GM18907 (cell line): ENCODE data around the gene KLHDC10.
"Not testable (repeated sequence)": the region's sequence is repeated elsewhere in the genome, so short reads cannot be mapped to it uniquely, and the experiment has no call there.

Experiments used
- ATAC-seq: cut with Tn5 transposase; IDR thresholded peaks from one replicate; pipeline ENCODE4 v1.9.1; 2021; ENCODE audit warnings: mild to moderate bottlenecking, moderate library complexity; ENCODE audit not compliant: unreplicated experiment

KLHDC10 gene

DNA sequence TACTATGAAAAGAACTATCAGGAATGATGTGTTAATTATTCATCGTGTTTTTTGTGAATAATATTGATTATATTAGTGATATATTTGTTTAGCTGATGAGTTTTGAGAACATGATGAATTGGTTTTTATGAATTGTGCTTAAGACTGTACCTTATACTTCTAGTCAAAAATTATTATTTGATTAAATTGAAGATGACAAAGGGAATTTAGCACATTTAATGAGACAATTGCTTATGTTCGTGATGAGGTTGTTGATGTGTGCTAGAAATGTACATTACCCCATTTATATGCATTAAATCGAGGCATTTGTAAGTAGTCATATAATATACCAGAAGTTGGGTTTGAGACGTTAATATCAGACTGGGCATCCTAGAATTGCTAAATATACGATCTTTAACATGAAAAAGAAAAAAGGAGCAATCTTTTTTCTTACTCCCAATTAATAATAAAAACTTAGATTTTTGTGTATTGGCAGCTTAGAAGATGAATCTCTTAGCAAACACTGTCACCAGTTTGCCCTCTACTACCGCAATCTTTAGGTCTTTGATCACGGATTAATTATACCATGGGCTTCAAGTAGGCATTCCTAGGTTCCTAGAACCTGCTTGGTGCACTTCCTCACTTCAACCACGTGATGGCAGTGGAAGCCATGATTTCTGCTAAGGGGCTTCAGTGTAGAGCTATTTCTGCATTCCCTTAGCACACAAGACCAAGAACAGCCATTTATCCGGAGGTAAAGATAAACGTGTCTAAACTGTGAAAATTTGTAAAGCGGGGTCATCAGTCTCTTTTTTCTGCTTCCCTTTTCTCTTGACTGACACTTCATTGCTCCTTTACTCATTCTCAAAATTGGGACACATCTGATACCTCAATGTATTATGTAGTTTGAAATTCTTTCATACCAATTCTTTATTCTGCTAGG is 1.6 kb downstream of the KLHDC10 start:
- peak; percentile 38 for ATAC-seq

DNA sequence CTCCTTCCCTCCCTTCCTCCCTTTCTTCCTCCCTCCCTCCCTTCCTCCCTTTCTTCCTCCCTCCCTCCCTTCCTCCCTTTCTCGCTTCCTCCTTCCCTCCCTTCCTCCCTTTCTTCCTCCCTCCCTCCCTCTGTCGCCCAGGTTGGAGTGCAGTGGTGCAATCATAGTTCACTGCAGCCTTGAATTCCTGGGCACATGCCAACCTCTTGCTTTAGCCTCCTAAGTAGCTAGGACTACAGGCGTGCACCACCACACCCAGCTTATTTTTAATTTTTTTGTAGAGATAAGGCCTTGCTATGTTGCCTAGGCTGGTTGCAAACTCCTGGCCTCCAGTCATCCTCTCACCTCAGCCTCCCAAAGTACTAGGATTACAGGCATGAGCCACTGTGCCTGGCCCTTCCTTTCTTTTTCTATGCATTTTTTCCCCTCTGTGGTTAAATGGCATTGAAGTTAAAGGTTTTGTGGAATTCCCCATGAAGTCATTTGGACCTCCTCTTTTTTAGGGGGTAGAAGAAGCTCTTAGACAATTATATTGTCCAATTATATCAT is 9.6 kb downstream of the KLHDC10 start:
- no peak for ATAC-seq

DNA sequence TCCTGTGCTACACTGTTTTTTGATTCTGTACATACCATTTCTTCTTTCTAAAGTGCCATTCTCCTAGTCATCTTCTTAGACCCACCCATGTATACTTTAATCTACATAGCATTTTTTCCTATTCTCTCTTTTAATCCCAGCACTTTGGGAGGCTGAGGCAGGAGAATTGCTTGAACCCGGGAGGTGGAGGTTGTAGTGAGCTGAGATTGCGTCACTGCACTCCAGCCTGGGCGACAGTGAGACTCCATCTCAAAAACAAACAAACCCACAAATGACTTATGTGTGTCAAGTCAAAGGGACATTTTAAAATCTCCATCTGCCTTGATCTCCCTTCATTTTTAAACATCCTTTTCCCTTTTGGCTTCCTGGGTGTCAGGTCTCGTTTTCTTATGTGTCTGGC is 13.2 kb downstream of the KLHDC10 start:
- not testable (repeated sequence) for ATAC-seq

DNA sequence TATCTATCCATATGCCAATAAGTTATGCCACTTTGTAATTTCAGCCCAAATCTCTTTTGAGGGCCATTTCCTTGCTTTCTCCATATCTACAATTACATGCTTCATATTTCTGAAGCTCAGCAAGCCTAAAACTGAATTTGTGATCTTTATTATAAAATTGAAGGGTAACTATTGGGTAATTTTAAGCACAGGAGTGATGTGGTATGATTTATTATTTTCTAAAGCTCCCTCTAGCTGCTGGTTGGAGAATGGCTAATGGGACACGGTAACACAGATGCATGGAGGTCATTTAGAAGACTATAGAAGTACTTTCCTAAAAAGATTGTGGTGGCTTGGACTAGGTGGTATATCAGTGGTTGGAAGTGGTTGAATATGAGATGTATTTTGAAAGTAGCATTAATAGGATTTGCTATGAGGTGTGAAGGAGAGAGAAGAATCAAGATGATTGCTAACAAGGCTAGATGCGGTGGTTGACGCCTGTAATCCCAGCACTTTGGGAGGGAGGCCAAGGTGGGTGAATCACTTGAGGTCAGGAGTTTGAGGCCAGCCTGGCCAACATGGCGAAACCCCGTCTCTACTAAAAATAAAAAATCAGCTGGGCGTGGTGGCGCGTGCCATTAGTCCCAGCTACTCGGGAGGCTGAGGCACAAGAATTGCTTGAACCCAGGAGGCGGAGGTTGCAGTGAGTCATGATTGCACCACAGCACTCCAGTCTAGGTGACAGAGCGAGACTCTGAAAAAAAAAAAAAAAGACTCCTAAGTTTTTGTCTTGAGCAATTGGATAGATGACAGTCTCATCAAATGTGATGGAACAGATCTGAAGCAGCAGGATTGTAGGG is 13.9 kb downstream of the KLHDC10 start:
- ATAC-seq, result no peak

DNA sequence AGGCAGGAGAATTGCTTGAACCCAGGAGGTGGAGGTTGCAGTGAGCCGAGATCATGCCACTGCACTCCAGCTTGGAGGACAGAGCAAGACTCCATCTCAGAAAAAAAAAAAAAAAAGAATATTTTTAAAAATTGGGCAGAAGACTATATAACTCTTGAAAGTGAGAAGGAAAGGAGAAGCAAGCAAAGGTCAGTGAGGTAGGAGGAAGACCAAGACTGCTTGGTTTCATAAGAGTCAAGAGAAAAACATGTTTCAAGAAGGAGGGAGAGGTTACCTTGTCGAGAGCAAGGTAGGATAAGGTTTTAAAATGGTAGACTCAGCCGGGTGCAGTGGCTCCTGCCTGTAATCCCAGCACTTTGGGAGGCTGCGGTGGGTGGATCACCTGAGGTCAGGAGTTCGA is 14.9 kb downstream of the KLHDC10 start:
- not testable (repeated sequence) for ATAC-seq

DNA sequence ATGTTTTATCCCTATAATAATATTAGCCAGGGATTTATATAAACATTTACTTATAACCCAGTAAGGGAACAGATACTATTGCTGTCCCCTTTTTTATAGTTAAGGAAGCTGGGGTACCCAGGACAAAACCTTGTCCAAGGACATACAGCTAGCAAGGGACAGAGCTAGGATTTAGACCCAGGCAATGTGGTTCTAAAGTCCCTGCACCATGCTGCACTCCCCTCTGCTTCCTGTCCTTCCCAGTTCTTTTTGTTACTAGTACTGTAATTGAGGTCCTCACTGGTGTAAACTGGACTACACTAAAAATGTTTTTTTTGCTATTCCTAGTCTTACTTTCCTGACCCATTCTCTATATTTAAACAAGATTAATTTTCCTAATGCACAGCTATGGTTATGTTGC is 16.6 kb downstream of the KLHDC10 start:
- ATAC-seq, result no peak

DNA sequence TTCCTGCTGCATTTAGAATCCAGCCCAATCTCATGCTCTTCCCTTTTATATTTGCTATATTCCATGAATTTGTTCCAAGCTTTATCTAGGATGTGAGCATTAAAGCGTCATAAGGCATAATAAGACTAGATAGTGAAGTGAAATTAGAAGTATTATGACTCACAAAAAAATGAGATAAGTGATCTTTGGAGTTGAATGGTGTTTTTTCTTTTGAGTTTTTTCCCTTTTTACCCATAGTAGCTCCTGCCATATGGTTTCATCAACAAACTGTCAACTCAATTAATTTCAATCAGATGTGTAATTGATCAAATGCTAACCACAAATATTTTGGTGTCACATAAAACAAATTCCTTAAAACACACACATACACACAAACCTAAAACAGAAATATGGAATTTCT is 17.0 kb downstream of the KLHDC10 start:
- ATAC-seq, result no peak

DNA sequence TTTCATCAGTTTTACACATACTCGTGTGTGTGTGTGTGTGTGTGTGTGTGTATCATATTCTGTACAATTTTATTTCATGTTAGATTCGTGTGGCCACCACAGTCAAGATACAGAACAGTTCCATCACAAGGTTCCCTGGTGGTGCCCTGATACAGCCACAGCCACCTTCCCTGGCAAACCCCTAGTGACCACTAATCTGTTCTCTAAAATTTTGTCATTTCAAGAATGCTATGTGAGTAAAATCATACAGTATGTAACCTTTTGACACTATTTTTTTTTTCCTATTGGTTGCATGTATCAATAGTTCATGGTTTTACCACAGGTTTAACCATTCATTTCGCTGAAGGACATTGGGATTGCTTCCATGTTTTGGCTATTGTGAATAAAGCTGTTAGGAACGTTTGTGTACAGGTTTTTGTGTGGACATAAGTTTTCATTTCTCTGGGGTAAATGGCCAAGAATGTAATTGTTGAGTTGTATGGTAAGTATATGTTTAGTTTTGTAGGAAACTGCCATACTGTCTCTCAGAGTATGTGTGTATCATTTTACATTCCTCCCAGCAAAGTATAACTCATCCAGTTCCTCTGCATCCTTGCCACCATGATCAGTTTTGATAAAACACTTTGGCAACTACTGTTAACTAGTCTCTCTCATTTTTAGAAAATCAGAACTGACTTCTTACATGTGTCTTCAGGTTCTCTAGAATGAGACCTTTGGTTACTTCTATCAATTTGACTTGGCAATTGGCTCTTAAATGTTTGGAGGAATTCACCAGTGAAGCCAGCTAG is 20.6 kb downstream of the KLHDC10 start:
- ATAC-seq, result peak; percentile 58

DNA sequence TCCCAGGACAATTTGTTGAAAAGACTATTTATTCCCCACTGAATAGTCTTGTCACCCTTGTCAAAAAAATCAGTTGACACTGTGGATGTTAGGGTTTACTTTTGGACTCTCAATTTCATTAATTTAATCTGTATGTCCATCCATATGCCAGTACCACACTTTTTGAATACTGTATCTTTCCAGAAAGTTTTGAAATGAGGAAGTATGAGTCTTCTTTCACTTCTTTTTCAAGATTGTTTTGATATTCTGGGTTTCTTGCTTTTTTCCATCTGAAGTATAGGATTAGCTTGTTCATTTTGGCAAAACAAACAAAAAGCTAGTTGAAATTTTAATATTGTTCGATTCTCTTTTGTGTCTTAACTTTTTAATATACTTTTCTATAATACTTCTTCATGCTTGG is 21.7 kb downstream of the KLHDC10 start:
- no peak for ATAC-seq

DNA sequence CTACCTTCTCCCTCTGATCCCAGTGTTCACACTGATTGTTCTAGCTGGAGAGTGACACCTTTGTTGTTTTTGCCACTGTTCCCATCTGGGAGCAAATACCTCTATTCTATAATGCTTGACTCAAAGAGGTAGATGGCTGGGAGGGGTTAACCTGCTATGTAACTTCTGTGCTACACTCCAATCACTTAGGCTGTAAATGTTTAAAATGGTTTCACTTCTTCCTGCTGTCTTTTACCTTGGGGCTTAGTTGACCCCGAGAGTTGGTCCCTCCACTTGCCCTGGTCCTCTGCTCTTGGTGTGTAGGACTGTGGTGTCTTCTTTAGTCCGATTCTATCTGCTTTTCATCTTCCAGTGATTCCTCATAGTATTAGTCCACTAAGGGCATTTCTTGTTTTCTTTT is 22.3 kb downstream of the KLHDC10 start:
- peak; percentile 53 for ATAC-seq

DNA sequence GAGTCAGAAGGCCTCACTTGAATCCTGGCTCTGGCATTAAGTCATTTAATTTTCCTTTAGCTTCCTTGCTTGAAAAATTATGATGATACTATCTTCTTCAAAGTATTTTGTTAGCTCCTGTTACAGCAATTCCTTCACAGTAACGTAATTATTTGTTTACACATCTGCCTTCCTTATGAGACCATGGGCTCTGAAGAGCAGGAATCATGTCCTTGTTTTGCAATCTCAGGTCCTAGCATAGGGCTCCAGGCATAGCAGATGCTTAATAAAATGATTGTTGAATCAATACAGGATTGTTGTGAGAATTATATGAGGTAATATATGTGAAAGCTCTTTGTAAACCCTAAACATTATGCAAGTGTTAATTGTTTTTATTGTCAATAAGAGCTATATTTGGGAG is 25.5 kb downstream of the KLHDC10 start:
- no peak for ATAC-seq

DNA sequence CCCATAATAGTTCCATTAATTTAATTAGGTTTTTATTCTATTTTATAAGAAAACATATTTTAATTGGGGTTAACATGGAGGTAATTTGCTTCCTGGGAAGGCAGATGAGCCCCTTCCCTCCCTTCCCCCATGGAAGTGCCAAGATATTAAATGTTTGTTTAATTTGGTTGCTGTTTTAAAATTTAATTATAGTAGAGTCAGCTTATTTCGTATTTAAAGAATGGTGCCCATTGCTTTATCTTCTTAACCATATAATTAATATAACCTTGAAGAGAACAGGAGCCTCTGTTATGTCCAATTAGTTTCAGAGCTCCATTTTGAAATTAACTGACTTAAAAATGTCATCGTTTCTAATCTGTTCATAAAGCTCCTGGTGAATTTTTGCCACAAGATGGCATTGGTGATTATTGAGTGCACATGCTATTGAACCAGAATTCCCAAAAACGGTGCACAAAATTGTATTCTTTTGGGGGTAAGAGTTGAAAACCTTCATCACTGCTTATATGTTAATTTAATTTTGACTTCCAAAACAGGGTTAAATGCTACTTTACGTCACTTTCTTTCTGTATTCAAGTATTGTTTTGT is 26.0 kb downstream of the KLHDC10 start:
- no peak for ATAC-seq

DNA sequence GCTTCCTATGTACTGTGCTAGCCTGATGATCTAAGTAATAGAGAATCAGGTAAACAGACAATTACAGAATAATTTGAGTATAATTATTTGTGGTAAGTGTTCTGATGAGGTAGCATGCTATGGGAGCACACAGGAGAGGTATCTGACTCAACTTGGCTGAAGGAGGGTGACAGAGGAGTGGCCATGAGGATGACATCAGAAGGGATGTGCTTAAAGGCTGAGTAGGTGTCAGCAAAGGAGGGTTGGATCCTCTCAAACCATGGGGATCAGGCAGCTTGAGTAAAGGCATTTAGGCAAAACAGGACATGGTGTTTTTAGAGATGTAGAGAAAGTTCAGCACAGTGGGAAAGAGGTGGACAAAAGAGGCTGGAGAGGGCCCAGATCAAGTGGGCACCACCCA is 29.0 kb downstream of the KLHDC10 start:
- no peak for ATAC-seq

DNA sequence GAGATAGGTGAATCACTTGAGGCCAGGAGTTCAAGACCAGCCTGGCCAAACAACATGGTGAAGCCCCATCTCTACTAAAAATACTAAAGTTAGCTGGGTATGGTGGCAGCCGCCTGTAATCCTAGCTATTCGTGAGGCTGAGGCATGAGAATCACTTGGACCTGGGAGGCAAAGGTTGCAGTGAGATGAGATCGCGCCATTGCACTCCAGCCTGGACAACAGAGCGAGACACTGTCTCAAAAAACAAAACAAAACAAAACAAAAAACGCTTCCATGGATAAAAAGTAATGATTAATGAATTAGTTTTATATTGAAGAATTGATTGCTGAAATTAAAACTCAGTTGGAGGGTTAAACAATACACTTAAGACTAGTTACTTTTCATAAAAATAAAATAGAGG is 32.3 kb downstream of the KLHDC10 start:
- ATAC-seq, result no peak

DNA sequence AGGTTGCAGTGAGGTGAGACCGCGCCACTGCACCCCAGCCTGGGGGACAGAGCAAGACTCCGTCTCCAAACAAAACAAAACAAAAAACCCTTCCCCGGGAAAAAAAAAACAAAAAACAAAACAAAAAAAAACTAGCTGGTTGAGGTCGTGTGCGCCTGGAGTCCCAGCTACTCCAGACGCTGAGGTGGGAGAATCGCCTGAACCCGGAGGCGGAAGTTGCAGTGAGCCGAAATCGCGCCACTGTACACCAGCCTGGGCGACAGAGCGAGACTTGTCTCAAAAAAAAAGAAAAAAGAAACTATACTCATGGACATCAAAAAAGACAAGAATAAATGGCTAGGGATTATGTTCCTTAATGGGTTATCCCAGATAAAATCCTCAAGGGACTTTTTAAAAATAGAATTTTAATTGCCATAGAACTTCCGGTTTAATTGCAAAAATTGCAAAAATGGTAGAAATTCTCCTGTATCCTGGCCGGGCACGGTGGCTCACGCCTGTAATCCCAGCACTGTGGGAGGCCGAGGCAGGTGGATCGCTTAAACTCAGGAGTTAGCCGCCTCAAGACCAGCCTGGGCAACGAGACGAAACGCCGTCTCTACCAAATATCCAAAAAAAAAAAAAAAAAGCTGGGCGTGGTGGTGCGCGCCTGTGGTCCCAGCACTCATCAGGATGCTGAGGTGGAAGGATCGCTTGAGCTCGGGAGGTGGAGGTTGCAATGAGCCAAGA is 37.8 kb downstream of the KLHDC10 start:
- ATAC-seq, result no peak

DNA sequence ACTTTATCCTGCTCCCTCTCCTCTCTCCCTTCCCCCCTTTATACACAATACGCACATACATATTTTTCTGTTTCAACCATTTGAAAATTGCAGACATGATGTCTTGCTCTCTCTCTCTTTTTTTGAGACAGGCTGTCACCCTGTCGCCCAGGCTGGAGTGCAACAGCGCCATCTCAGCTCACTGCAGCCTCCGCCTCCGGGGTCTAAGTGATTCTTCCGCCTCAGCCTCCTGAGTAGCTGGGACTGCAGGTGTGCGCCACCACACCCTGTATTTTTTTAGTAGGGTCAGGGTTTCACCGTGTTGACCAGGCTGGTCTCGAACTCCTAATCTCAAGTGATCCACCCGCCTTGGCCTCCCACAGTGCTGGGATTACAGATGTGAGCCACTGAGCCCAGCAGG is 38.5 kb downstream of the KLHDC10 start:
- ATAC-seq, result no peak

DNA sequence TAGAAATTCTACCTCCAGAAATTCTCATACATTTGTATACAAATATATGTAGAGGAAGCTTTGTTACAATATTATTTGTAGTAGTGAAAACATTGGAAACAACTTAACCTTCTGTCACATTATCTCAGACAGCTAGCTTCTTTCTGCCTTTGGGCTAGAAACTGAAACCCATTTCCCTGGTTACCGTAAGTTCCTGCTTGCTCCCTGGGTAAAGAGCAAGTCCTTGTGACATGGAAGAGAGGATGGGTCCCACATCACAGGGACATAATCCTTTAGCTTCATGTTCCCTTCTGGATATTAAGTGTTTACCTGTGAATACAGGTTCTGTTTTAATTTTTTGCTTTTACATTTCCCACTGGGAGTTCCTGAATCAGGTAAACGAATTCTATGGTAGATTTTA is 41.8 kb downstream of the KLHDC10 start:
- ATAC-seq, result no peak

DNA sequence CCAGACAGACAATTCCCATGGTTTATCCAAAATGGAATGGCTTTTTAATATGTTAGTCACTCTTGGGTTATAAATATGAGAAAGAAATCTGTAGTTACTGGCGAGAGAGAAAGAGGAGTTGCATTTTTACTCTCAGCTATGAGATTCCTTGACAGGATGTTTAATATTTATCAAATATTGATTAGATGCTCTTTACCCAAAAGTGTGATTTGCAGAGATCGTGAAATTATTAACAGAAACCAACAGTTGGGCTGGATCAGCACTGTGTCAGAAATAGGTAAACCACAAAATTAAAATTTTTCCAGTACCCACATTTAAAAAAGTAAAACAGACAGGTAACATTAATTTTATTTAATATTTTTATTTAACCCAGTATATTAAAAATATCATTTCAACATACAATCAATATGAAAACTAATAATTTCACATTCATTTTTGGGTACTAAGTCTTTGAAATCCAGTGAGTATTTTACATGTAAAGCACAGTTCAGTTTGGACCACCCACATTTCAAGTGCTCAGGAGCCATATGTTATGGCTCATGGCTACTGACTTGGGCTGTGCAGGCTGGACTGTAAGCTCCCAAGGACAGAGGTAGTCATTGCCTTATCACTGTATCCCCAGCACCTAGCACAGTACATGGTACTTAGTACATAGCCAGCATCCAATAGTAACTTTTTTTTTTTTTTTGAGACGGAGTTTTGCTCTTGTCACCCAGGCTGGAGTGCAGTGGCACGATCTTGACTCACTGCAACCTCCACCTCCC is 42.5 kb downstream of the KLHDC10 start:
- ATAC-seq, result no peak

DNA sequence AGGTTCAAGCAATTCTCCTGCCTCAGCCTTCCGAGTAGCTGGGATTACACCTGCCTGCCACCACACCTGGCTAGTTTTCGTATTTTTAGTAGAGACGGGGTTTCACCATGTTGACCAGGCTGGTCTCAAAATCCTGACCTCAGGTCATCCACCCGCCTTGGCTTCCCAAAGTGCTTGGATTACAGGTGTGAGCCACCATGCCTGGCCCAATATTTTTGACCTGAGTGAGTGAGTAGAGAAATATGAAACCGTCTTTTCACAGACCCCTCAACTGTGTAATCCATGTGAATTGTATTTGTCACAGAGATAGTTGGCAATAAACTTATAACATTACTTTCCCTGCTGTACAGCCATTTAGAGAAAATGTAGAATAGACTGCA is 43.1 kb downstream of the KLHDC10 start:
- ATAC-seq, result not testable (repeated sequence)
